HG03064 (cell line): Measurements from ENCODE around the gene UBE2J1.
"Not testable (repeated sequence)": the region's sequence is repeated elsewhere in the genome, so short reads cannot be mapped to it uniquely, and the experiment has no call there.

Experiments
- ATAC-seq: cut with Tn5 transposase; IDR thresholded peaks from one replicate; pipeline ENCODE4 v1.9.1; 2021; ENCODE audit warnings: low read depth; ENCODE audit not compliant: unreplicated experiment

Gene UBE2J1

GRCh38 chr6:89352278-89353117 is at the start of gene UBE2J1:
Gene UBE2J1, minus strand, starts transcription at chr6:89352722. Its CDS starts 153 bp downstream, at chr6:89352569.
- ATAC-seq: no peak

DNA sequence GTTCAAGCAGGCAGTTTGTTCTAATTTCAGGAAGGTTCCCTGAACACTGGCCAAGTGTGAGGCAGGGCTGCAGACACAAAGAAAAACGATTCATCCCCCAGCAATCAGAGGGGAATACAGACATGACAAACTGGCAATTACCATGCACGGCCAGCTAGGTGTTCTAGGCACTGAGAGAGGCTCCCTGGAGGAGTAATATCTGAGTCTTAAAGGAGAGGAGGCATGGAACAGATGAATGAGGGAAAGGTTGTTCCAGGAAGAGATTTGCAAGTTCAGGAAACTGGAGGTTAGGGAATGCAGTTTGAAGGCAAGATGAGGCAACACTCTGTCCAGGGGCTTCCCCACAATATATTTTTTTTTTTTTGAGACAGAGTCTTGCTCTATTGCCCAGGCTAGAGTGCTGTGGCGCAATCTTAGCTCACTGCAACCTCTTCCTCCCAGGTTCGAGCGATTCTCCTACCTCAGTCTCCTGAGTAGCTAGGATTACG is 48.4 kb upstream of the UBE2J1 start:
- ATAC-seq: no peak

DNA sequence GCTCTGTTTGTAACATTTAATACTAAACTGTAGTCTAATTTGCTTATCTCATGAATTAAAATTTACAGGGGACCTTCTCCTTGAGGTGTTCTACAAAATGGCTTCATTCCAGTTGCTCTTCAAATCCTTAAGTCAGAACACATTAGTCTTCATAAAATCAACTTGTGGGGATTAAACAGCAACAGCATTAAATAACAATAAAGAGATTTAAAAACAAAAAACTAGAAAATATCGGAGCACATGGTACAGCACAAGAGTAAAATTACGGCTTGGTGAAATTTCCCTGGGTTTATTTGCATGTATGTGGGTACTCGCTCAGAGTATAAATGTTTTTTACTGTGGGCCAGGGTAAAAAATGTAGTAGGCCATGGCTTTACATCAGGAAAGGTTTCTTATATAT is 47.5 kb upstream of the UBE2J1 start:
- no peak for ATAC-seq

DNA sequence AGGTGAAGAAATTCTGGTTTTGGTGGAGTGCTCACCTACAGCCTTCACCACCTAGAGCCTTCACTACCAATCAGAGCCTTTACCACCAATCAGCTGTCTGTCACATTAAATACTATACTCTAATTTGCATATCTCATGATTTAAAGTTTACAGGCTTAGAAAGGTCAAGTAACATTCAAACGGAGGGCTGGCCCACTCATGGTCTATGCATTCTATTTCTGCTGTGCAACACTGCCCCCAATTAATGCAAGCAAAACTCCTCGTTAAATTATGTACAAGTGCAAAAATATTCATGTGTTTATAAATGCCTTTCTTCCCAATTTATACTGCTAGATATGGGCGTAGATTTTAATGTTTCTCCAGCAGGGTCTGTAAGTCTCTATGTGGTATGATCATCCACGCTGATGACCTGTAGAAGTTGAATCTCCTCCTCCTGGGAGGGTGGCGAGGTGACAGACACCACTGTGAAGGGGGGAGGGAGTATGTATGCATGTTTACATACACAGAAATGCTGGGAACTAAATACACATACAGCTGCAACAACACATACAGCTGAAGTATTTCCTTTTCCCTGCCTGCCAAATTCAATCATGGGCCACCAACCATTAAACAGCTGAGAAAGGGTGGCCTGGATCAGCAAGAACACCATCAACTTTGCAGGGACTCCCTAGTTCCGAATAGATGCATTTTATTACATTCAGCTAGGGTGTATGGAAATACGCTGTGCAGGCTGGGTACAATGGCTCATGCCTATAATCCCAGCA is 46.4 kb upstream of the UBE2J1 start:
- no peak for ATAC-seq

GRCh38 chr6:89397884-89398283 is 45.4 kb upstream of the UBE2J1 start:
- not testable (repeated sequence) for ATAC-seq

GRCh38 chr6:89393659-89394058 is 41.1 kb upstream of the UBE2J1 start:
- no peak for ATAC-seq

- ATAC-seq: no peak
These were observed 40.3 kb upstream of the UBE2J1 start for GRCh38 chr6:89392823-89393222.

GRCh38 chr6:89388846-89389245 is 36.3 kb upstream of the UBE2J1 start:
- ATAC-seq: no peak

DNA sequence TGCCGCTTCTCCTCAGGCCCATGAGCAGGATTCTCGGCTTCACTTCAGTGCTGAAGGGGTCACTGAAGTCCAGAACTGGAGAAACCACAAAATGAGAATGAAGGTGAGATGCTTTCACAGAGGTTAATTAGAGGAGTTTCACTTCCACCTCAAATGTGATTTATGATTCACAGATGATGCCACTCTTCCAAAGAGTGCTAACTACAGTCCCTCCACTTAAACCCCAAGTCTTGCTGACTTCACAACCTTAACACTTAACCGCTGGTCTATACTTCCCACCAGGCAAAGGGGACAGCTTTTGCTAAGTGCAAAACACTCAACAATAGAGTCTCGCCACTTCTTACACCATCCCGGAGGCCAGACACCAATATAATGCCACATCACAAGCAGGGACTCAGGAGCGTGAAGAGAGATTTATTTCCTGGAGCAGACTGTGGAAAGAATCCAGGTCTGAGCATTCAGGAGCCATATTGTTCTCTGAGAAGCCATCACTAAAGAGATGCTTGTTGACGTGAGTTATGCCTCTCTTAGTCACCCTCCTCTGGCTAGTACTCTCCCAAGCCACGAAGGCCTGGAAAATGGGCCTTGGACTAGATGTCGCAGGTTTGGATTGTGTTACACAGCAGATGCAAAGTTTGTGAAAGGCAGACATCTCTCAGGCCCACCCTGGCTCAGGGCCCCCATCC is 35.1 kb upstream of the UBE2J1 start:
- peak; percentile 92 for ATAC-seq

DNA sequence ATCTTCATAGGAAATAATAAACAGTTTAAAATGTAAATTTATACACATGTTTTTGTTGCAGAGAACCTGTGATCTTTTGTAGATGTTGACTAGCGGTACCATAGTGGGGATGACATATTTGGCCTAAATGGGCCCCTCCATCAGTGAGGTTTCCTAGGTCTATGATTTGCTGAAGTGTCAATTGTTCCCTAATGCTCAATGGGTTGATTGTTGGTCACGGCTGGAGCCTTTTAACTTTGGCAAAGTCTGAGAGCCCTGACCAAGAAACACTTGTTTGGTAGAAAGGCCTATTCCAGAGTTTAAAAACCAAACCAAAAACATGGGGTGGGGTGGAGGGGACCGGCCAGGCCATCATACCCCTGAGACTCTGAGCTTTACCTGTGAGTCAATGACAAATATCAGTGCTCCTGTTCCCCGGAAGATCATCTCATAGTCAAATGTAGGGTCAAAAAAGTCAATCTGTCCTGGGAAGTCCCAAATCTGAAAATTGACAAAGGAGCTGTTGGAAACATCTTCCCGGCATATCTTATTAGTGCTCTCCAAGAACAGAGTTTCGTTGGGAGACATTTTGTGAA is 34.5 kb upstream of the UBE2J1 start:
- ATAC-seq: peak; percentile 16

GRCh38 chr6:89385846-89386245 is 33.3 kb upstream of the UBE2J1 start:
- no peak for ATAC-seq

- no peak for ATAC-seq
These were observed 32.7 kb upstream of the UBE2J1 start for GRCh38 chr6:89385156-89385667.

DNA sequence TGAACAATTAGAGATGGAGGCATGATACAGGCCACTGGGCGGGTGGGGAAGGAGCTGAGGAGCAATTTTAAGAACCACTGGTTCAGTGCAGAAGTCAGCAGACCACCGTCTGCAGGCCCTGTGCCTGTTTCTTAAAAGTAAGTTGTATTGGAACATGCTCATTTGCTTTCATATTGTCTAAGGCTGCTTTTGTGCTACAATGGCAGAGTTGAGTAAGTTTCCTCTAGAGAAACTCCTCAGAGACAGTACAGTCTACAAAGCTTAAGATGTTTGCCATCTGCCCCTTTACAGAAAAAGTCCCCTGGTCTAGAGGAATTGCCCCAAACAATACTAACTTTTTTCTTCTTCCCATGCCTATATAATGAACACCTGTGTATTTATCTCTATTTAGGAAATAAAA is 28.5 kb upstream of the UBE2J1 start:
- ATAC-seq: no peak

GRCh38 chr6:89379281-89379680 is 26.8 kb upstream of the UBE2J1 start:
- ATAC-seq: no peak

GRCh38 chr6:89378628-89379027 is 26.1 kb upstream of the UBE2J1 start:
- no peak for ATAC-seq

DNA sequence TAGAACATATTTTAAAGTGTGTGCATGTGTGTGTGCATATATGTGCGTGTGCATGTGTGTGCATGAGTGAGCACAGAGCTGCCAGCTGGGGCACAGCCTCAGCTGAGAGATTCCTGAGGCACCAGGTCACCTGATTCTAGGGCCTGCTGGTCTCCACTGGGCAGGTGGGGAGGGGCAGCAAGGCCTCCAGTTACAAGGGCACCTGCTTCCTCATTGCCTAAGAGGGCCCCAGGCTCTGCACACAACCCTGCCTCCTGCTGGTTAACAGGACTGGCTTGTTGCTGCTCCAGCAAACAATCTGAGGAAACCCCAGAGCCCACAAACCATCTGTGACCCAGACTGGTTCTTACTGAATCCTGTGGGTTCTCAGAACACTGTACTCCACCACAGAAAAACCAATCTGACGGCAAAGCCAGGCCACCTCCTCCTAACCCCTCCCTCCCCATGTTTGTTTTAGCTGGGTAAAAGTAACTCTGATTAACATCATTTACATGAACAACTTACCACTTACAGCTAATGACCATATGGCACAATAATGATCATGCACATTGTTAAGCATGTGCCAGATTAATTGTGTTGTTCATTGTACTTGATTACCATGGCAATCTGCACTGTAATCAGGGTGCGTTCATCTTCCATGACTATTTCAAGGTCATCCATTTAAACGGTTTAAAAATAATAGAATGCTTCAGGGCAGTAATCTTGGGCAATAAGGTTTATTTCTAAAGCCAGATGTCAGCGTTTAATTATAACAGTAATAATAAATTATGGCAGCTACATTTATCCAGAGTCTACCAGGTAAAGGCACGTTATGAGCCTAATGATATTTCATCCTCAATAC is 23.1 kb upstream of the UBE2J1 start:
- peak; percentile 56 for ATAC-seq

DNA sequence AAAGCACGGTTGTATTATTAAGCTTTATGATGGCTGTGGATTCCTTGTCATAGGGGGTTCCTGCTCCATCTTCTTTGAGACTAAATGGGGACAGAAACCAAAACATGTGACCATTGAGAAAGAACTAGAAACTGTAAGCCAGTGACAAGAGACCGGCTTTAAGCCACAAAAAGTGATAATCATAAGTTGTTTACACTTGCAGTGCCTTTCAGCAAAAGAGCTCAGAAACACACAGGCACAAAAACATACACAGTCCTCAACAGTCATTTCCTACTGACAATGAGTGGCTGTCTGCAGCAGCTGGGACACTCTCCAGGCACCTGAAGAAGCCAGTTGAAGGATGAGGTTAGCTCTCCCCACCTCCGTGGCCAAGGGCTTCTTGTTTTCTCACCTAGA is 20.0 kb upstream of the UBE2J1 start:
- ATAC-seq: peak; percentile 57

DNA sequence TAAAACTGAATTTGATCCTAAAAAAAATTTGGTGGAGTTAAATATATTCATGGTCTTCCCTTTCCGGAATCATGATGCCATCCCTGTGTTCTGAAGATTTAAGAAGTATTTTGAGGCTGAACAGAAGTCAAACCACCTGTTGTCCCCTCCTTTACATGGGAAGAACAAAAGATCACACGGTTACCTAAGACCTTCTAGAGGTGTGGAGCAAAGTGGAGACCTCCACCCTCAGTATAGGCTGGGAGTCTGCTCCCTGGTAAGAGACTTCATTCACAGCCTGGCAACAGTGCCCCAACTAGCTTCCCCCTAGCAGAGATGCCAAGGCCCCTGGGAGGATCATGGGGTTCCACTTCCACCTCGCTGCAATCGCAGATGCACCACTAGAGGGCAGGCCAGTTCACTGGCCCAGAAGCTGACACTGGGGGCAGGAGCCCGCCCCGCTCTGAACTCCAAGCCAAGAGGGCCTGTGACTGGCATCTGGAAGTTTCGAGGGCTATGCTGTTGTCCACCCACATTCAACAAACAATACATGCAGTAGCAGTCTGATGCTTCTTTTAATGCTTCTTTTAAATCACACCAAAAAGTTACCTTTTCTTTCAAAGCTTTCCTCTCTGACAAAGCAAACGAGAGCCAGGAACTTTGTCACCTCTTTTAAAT is 19.5 kb upstream of the UBE2J1 start:
- ATAC-seq: peak; percentile 58

GRCh38 chr6:89368999-89369398 is 16.5 kb upstream of the UBE2J1 start:
- ATAC-seq: no peak
